Body of pancreas (tissue), 4 donors: ENCODE results near the gene DUS2.

Experiments
- CTCF ChIP-seq, 7 experiments: fragments of 450-650 bp in 4 of 7; fragments of 200-600 bp in 3 of 7; sonication (generic) in 3 of 7; IDR thresholded peaks; one replicate each; pipeline ENCODE4 v1.5.1; 2016 to 2019; ENCODE audit warnings: antibody characterized with exemption in 7 of 7
- POLR2A ChIP-seq, 3 donors: fragments of 450-650 bp; IDR thresholded peaks; one replicate each; pipeline ENCODE4 v1.6.1; 2016; ENCODE audit warnings: antibody characterized with exemption in 3 of 3, mild to moderate bottlenecking in 2 of 3

DNA sequence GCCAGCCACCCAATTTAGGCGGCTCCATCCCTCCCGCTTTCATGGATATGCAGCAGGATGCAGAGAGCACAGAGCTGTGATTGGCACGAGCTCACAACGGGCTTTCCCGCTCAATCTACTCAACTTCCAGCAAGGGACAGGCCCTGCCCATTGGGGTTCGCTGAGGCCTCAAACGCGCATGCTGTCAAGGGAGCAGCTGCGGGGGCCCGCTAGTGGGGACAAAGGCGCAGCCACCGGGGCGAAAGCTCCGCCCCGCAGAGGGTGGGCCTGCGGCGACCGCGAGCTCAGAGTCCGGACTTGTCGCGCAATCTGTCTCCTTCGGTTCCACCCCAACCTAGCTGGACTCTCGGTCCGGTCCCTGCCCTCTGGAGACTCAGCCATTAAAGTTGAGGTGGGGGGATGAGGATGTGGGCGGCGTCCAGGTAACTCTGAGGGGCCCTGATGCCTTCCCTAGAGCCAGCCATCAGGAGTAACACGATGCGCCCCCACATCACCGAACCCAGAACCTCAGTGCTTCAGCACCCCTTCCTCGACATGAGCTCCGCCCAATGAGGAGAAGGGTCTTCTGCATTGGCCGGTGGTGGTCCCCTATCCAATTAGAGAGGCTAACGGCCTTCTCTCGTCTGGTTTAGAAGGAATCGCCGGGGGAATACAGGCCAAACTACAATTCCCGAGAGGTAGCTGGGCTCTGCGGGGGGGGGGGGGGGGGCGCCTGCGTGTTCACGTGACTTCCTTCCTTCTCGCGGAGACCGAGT, 61.6 kb downstream of the DUS2 start:
- TF ChIP-seq CTCF (IDR thresholded peaks at IDR 0.05): peak in 2 of 7 experiments; percentile 3 to 18
- peak in 2 of 3 donors; percentile 49 to 57 for TF ChIP-seq POLR2A (IDR thresholded peaks at IDR 0.05)
